GM19099 (cell line): Measurements from ENCODE around the gene PRIMA1.

Source experiments
- POLR2A ChIP-seq: IDR thresholded peaks from 3 replicates; pipeline ENCODE4 v1.6.1; 2011; ENCODE audit warnings: low read depth; ENCODE audit not compliant: insufficient read length; ENCODE audit errors: extremely low read depth

Gene PRIMA1

DNA sequence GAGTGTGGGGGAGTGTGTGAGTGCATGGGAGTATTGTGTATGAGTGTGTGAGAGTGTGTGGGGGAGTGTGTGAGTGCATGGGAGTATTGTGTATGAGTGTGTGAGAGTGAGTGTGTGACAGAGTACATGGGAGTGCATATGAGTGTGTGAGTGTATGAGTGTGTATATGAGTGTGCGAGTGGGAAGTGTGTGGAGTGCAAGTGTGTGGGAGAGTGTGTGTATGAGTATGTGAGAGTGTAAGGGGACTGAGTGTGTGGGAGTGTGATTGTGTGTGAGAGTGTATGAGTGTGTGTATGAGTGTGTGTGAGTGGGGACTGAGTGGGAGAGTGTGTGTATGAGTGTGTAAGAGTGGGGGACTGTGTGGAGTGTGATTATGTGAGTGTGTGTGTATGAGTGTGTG, 40.7 kb downstream of the PRIMA1 start:
- TF ChIP-seq POLR2A: no peak

DNA sequence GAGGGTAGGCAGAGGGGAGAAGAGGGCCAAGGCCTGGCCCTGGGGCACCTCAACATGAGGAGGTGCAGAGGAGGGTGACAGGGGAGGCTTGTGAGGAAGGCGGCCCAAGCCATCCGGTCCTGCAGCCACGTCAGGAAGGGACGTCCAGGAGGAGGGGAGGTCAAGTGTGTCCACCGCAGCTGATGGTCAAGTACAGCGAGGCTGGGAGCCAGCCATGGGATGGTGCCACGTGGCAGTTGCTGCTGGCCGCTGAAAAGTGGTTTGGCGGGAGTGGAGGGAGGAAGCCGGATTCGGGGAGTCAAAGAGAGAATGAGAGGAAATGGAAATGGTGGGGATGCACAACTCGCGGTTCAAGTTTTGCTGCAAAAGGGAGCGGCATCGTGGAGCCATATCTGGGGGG, 41.2 kb downstream of the PRIMA1 start:
- TF ChIP-seq POLR2A: no peak

DNA sequence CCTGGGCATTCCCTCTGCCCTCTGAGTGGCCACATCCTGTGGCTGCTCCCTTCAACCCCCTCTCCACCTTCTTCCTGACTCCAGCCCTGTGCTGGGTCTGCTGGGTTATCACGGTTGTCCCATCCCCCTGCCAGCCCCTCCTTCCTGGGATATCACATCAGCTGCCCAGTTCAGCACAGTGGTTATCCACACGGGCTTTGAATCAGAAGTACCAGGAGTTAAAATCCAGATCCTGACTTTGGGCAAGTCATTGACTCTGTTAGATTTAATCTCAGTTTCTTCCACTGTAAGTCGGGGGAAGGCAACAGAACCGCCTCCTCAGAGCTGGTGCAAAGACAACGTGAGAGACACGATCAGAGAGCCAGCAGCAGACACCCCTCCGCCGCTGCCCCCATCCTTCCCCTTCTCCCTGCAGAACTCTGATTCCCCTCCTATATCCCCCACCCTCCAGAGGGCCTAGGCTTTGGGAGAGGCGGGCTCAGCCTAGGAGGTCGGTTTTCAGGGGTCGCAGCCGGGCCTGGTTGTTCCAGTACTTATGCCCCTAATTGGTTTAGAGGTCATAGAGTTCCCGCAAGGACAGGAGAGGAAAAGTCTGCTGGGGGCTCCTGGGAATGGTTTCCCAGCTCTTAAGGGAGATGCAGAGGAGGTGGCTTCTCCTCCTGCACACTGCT, 42.5 kb downstream of the PRIMA1 start:
- TF ChIP-seq POLR2A: no peak

GRCh38 chr14:93744876-93745275, 43.4 kb downstream of the PRIMA1 start:
- TF ChIP-seq POLR2A: no peak

GRCh38 chr14:93744176-93744575, 44.1 kb downstream of the PRIMA1 start:
- no peak for TF ChIP-seq POLR2A

GRCh38 chr14:93743270-93744060, 44.8 kb downstream of the PRIMA1 start:
- TF ChIP-seq POLR2A: no peak

DNA sequence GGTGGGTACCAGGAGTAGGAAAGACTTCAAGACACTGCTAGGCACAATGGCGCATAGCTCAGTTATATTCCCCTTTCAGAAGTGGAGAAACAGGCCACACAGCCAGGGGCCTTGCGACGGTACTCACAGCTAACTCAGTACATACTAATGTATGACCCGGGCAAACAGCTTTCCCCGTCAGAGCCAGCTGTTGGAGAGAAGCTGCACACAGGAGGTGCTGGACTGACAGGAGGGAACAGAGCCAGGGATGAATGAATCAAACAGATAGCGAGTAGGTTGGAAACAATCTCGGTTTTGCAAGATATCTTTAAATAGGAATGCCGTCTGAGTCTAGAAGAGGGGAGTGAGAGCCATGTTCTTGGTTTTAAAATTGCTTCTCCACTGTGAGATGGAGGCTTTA, 45.5 kb downstream of the PRIMA1 start:
- TF ChIP-seq POLR2A: no peak

DNA sequence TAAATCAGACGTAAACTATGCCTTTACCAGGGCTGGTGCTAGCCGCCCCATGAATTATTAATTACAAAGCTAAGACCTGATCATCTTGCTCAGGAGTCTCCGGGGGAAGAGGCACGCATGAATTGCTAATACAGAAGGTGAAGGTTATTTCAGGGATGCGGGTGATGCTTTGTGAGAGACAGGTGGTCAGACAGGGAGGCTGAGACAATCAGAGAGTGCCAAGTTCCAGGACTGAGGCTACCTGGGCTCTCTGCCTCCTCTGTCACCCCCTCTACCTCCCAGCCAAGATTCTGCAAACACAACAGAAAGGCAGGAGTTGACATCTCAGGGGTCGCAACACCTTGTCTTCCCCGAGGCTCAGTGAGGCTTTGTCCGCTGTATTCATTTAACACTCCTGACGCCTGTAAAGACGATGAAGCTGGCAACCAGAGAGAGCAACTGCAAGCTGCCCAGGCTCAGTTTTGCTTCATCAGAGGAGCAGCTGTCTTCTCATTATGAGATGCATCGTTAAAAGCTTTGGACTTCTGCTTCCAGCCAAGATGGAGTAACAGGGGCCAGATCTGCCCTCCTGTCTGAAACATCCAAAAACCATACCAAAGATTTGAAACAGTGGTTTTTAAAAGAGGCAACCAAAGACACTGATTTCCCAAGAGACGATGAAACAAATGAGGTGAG, 46.6 kb downstream of the PRIMA1 start:
- no peak for TF ChIP-seq POLR2A

DNA sequence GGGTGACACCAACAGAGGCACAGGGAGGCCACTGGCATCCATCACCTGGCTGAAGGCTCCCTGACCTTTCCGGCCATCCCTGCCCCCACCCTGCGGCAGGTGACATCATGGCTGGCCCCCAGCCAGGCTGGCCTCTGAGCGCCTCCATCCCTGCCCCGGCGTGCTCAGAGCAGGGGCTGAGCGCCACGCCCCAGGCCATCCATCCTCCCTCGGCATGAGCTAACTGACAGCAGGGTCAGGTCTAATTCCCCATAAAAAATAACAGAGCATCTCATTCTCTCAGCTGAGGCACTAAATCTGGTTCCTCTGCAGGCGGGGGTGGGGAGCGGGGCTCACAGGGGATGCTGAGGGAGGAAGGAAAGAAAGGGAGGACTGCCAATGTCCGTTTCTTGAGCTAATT, 50.7 kb downstream of the PRIMA1 start:
- no peak for TF ChIP-seq POLR2A

DNA sequence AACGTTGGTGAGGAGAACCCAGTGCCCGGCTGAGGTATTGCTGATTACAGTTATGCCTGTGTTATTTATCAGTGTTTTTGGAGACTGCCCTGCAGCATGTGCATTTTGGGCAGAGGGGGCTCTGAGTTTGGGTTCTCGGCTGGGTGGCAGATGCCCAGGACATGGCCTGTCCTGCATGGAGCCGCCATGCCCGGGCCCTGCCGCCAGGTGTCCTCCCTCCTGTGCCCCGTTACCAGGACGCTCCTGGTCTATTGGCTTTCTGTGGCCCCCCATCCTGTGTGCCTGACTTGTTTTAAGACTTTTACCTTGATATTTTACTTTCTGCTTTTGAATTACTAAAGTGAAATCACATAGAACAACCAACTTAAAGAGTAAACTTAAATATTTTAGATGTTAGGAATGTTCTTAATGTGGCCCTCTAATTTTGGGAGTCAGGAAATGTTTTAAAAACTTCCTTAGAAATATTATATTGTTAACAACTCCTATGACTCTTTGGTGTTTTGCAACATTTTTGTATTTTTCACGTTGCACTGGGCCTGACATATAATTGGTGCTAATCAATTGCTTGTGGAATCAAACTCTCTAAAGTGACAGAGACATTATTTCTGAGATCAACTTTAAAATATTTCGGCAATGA, 51.8 kb downstream of the PRIMA1 start:
- TF ChIP-seq POLR2A: no peak

GRCh38 chr14:93735206-93735605, 53.1 kb downstream of the PRIMA1 start:
- no peak for TF ChIP-seq POLR2A

- TF ChIP-seq POLR2A: no peak
Measured at GRCh38 chr14:93734086-93734822, 54.0 kb downstream of the PRIMA1 start.

DNA sequence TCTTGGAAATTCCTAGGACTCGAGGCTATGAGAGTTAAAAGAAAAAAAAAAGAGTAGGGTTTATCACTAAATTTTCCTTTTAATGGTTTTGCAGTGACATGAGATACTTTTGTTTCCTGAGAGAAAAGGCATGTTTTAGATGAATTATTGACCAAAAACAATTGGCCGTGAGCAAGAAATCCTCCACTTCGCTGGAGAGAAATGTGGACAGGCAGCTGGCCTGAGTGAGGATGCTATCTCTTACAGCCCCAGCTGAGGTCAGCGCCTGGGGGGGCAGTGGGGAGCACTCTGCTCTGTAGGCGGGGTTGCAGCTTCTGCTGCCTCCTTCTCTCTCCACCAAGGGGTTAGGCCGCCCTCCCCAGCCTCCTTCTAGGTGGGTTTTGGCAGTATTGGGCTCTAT, 54.7 kb downstream of the PRIMA1 start:
- no peak for TF ChIP-seq POLR2A

DNA sequence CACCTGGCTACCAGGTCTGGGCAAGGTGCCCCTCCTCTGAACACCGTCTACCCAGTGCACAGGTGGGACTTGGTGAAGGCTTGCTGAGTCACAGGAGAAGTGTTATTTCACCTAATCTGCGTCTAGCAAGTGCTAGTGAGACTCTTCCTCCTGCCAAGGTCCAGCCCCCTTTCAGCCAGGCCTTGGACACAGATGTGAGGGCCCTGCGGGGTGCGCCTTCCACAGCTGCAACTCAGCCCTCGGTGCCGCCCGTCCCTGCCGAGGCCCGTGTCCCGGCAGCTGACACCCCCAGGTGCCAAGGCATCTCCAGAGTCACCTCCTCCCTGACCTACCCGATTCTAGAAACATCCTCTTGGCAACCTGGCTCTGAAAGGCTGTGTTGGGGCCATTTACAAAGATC, 55.1 kb downstream of the PRIMA1 start:
- no peak for TF ChIP-seq POLR2A

DNA sequence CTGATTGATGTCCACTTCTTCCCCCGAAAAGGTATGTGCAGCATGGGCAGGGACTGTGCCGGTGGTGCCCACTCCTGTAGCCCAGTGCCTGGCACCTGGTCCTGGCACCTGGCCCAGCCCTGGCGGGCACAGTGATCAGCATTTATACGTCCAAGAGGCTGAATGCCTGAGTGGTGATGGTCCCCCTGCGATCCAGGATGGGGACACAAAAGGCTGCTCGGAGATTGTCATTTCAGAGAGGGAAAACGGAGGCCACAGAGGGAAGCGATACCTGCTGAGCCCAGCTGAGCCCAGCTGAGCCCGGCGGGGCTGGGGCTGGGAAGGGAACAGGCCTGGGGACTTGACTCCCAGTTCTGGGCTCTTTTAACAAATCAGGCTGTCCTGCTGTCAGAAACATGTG, 55.8 kb downstream of the PRIMA1 start:
- no peak for TF ChIP-seq POLR2A
